Thymus (tissue), 11 donors: ENCODE results near the gene ANAPC4. TPM values are rescaled to one million over a fixed set of nuclear protein-coding genes. Genes with fewer than 3 reads are reported as not detected.
A peak's percentile ranks its signal among the peaks of the same experiment; 100 is the strongest.

Experiments
- DNase-seq, 9 donors: peaks; one replicate each; pipeline ENCODE4 v3.0.0-alpha.2; 2013; ENCODE audit warnings: low spot score in 9 of 9, low read depth in 6 of 9, missing footprints in 1 of 9
- H3K27ac ChIP-seq, 2 donors: one replicate each; pipeline ENCODE4 v1.5.1; 2013; ENCODE audit warnings: control low read depth in 1 of 2, low read depth in 1 of 2, low read length in 1 of 2, mild to moderate bottlenecking in 1 of 2, moderate library complexity in 1 of 2
- H3K27me3 ChIP-seq, 2 donors: one replicate each; pipeline ENCODE4 v1.5.1; 2013; ENCODE audit warnings: low read length in 1 of 2; ENCODE audit not compliant: control insufficient read depth in 2 of 2, insufficient read depth in 1 of 2
- H3K36me3 ChIP-seq, 2 donors: one replicate each; pipeline ENCODE4 v1.5.1; 2013; ENCODE audit warnings: low read length in 1 of 2, mild to moderate bottlenecking in 1 of 2, moderate library complexity in 1 of 2; ENCODE audit not compliant: control insufficient read depth in 2 of 2, insufficient read depth in 2 of 2
- H3K4me1 ChIP-seq, 2 donors: one replicate each; pipeline ENCODE4 v1.5.1; 2013; ENCODE audit warnings: low read length in 2 of 2; ENCODE audit not compliant: control insufficient read depth in 2 of 2, insufficient read depth in 2 of 2
- H3K4me3 ChIP-seq, 2 donors: one replicate each; pipeline ENCODE4 v1.5.1; 2013; ENCODE audit warnings: low read length in 2 of 2, control low read depth in 1 of 2, mild to moderate bottlenecking in 1 of 2
- H3K9me3 ChIP-seq, 2 donors: one replicate each; pipeline ENCODE4 v1.5.1; 2013; ENCODE audit warnings: low read length in 1 of 2, mild to moderate bottlenecking in 1 of 2; ENCODE audit not compliant: control insufficient read depth in 2 of 2, insufficient read depth in 1 of 2
- WGBS: extraction: QIAGEN DNeasy Blood & Tissue Kit; methylation state at CpG from one replicate; pipeline ENCODE4 v1.1.7; 2013; 5-methylcytosine and 5-hydroxymethylcytosine counted together
- polyA plus RNA-seq: library from polyadenylated mRNA; stranded (reverse); fragments of 200-250 nt; gene quantifications from one replicate; pipeline ENCODE4 v1.2.3, GENCODE V29; 2013
- total RNA-seq: library from RNA; stranded (reverse); fragments of 120-200 nt; gene quantifications from one replicate; pipeline ENCODE4 v1.2.4, GENCODE V29; 2013
- donor health status: healthy.

Gene ANAPC4
- total and polyA plus RNA-seq, 2 donors: 29.8 to 60.3 TPM

DNA sequence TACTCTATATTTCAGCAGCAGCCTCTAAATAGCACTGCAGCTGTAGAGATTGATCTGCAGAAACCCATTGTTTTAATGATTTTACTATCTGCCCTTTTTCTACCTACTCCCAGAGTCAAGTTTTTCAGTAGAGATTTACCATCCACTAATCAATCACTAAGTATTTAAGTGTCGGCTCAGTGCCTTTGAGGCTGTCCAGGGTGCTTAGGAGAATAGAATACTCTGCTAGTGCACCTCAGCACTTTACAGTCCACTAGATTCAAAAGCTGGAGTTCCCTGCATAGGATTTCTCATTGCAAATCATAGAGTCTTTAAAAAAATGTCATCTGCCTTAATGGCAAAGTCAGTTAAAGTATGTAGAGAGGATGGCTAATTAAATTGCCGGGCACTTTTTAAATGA, 29.6 kb upstream of the ANAPC4 start:
- Histone ChIP-seq H3K36me3 (peaks cover 0 to 3% of the 10 kb centered on the region in 2 donors), H3K27ac (no peak overlapping the region), H3K4me3 (no peak overlapping the region), H3K27me3 (no peaks in the 10 kb centered on the region), H3K4me1 (no peaks in the 10 kb centered on the region), H3K9me3 (no peaks in the 10 kb centered on the region)
- 95% methylated on average over 2 of the region's 2 CpGs for WGBS
- no peak for DNase-seq

GRCh38 chr4:25347971-25348370, 29.1 kb upstream of the ANAPC4 start:
- no peaks in the 10 kb centered on the region for H3K9me3 ChIP-seq
- H3K4me1 ChIP-seq: no peaks in the 10 kb centered on the region
- H3K27ac ChIP-seq: no peak overlapping the region
- no peak for DNase-seq
- H3K36me3 ChIP-seq: peaks cover 0 to 3% of the 10 kb centered on the region in 2 donors
- WGBS: 74% methylated on average over 2 of the region's 2 CpGs
- no peak overlapping the region for H3K4me3 ChIP-seq
- H3K27me3 ChIP-seq: no peaks in the 10 kb centered on the region

DNA sequence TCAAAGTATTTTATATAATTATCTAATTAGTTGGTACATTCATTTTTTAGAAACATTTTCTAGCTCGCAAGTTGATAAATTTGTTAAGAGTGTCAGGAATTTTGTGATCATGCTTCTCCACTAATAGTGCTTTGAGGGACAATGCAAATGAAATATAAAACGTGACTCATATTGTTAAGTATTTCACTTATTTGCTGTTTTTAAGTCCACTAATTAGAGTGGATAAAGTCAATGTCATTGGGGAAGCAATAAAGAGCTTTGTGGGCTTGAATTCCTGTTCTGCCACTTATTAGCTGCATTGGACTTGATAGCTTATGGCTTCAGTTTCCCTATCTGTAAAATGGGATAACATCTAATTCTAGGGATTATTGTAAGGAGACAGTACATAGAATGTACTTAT, 26.5 kb upstream of the ANAPC4 start:
- H3K4me3 ChIP-seq: no peak overlapping the region
- WGBS: 97% methylated on average over 2 of the region's 2 CpGs
- peaks cover 0 to 3% of the 10 kb centered on the region in 2 donors for H3K36me3 ChIP-seq
- DNase-seq: no peak
- no peak overlapping the region for H3K27ac ChIP-seq
- no peaks in the 10 kb centered on the region for H3K4me1 ChIP-seq
- no peaks in the 10 kb centered on the region for H3K27me3 ChIP-seq
- H3K9me3 ChIP-seq: no peaks in the 10 kb centered on the region

- no peak overlapping the region for H3K27ac ChIP-seq
- no peaks in the 10 kb centered on the region for H3K27me3 ChIP-seq
- no peak for DNase-seq
- WGBS: 91% methylated on average over 4 of the region's 4 CpGs
- no peaks in the 10 kb centered on the region for H3K9me3 ChIP-seq
- H3K4me3 ChIP-seq: no peak overlapping the region
- H3K4me1 ChIP-seq: no peaks in the 10 kb centered on the region
- H3K36me3 ChIP-seq: peaks cover 0 to 3% of the 10 kb centered on the region in 2 donors
These were observed 25.2 kb upstream of the ANAPC4 start for GRCh38 chr4:25351777-25352416.

GRCh38 chr4:25356068-25356467, 21.0 kb upstream of the ANAPC4 start:
- peaks cover 0 to 12% of the 10 kb centered on the region in 2 donors for H3K9me3 ChIP-seq
- H3K27me3 ChIP-seq: no peaks in the 10 kb centered on the region
- H3K4me1 ChIP-seq: no peaks in the 10 kb centered on the region
- 97% methylated on average over 2 of the region's 2 CpGs for WGBS
- H3K36me3 ChIP-seq: peaks cover 3 to 8% of the 10 kb centered on the region in 2 donors
- H3K27ac ChIP-seq: no peak overlapping the region
- no peak for DNase-seq
- no peak overlapping the region for H3K4me3 ChIP-seq

DNA sequence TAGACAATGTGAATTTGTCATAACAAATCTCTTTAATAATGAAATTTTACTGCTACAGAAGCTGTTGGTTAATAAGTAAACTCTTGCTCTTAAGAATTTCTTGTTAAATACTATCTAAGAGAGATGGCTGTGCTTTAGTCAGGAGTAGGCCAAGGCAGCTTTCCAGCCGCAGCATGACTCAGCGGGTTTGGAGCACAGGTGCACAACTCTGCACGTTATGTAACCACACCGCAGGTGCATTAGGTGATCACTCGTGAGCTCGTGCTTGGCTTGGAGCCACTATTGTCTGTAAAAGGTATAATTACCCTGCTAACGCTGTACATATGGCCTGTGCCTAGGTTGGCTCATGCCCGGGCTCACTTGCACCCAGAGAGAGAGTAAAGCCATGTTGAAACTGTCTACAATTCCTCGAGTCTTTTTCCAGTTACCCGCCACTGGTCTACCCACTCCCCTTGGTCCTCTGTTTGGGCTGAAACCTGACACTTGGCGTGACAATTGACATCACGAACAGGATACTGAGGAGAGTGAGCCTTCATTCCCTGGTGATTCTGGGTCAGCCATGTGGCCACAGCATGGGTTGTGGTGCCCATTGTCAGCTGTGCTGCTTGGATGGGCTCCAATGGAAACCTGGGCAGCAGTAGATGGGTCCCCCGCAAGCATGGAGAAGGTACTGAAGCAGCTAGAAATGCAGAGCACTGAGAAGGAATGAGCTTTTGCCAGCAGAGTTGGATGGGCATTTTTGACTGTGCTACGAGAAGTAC, 18.4 kb upstream of the ANAPC4 start:
- no peak overlapping the region for H3K4me3 ChIP-seq
- no peaks in the 10 kb centered on the region for H3K27me3 ChIP-seq
- H3K9me3 ChIP-seq: peaks cover 0 to 12% of the 10 kb centered on the region in 2 donors
- 85% methylated on average over 14 of the region's 14 CpGs for WGBS
- DNase-seq: peak in 1 of 9 donors; percentile 15
- H3K27ac ChIP-seq: no peak overlapping the region
- peaks cover 3 to 7% of the 10 kb centered on the region in 2 donors for H3K36me3 ChIP-seq
- no peaks in the 10 kb centered on the region for H3K4me1 ChIP-seq

DNA sequence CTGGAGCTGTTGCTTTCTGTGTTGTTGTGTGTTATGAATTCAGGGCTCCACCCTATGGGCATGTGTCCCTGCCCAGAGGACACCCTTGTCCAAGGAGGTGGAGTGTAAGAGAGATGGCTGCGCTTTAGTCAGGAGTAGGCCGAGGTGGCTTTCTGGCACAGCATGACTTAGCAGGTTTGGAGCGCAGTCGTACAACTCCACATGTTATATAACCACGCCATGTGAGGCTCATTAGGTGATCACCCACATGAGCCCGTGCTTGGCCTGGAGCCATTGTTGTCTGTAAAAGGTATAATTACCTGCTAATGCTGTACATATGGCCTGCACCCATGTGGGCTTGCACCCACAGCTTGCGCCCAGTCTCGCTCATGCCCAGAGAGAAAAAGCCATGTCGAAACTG, 15.8 kb upstream of the ANAPC4 start:
- Histone ChIP-seq H3K36me3 (peaks cover 3 to 10% of the 10 kb centered on the region in 2 donors), H3K27me3 (no peaks in the 10 kb centered on the region), H3K4me1 (no peaks in the 10 kb centered on the region), H3K4me3 (no peak overlapping the region), H3K9me3 (peaks cover 0 to 12% of the 10 kb centered on the region in 2 donors), H3K27ac (no peak overlapping the region)
- 98% methylated on average over 9 of the region's 9 CpGs for WGBS
- DNase-seq: no peak

DNA sequence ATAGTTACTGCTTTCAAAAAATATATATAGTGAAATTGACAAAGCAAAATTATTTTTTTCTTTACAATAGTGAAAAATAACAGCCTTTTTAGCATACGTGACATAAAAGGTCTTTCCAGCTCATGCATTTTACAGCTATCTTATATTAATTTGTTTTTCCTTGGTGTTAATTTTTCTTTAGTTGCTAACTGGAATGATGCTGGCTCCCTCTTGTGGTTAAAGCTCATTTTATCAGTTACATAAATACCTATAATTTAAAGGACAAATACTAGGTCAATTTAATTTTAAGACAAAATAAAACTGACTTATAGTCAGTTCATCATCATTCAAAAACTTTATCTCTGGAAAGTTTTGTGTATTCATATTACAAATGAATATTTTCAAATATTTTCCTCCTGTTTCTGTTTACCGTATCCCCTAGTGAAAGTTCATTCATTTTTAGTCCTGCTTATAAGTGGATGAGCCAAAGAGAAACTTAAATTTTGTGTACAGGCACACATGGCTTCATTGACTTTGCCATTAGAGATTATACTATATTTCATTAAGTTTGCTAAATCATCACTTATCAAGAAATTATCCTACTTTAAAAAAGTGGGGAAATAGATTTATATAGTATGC, 9.9 kb upstream of the ANAPC4 start:
- no peak overlapping the region for H3K27ac ChIP-seq
- H3K36me3 ChIP-seq: peaks cover 0 to 14% of the 10 kb centered on the region in 2 donors
- WGBS: 95% methylated on average over 2 of the region's 2 CpGs
- no peaks in the 10 kb centered on the region for H3K9me3 ChIP-seq
- H3K4me1 ChIP-seq: no peaks in the 10 kb centered on the region
- no peaks in the 10 kb centered on the region for H3K27me3 ChIP-seq
- H3K4me3 ChIP-seq: no peak overlapping the region
- peak in 3 of 9 donors; percentile 29 to 49 (median 40) for DNase-seq

GRCh38 chr4:25367877-25368276, 9.2 kb upstream of the ANAPC4 start:
- no peaks in the 10 kb centered on the region for H3K27me3 ChIP-seq
- DNase-seq: no peak
- no peaks in the 10 kb centered on the region for H3K9me3 ChIP-seq
- H3K4me3 ChIP-seq: no peak overlapping the region
- H3K36me3 ChIP-seq: peaks cover 0 to 12% of the 10 kb centered on the region in 2 donors
- no peaks in the 10 kb centered on the region for H3K4me1 ChIP-seq
- H3K27ac ChIP-seq: no peak overlapping the region
